ENCODE measurements around the gene ANKRD52. TPM values are rescaled to one million over a fixed set of nuclear protein-coding genes. Genes with fewer than 3 reads are reported as not detected.

ANKRD52 gene
- total RNA-seq, 1 donor from 2014 or later, result 9.1 TPM

DNA sequence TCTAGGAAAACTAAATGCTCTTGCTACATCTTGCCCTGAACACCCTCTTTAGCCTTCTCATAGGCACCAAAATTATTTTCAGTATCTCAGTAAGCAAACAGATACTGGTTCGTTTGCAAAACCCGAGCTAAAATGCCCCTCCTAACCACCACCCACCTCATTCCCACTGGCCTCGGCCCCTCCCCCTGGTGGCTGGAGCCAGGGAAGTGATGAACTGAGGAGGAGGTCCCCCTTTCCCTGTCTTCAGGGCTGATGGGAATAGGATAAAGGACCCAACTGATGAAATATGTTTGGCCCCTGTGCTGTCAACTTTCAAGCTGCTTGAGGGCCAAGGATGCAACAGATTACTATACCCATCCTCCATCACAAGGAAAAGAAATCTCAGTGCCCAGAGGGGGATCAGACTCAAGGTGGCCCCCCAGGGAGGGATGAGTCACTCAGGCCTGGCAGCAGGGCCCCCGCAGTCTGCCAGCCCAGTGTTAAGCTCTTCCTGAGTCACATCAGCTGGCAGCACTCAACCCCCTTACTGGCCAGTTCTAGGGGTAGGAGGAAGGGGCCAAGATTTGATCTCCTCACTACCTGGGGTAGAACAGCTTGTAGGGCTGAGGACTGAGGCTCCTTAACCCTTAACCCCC is 1.7 kb downstream of the ANKRD52 start:
- Histone ChIP-seq H3K9me3 (ENCODE audit: low read depth) (no peaks in the 10 kb centered on the region), H3K36me3 (no peaks in the 10 kb centered on the region), H3K9ac (no peak overlapping the region), H4K20me1 (ENCODE audit: low read depth) (peaks cover 25% of the 10 kb centered on the region), H3K79me2 (ENCODE audit: low read depth) (peaks cover 30% of the 10 kb centered on the region), H3K4me3 (peak overlapping the region; percentile 100), H3K27me3 (no peaks in the 10 kb centered on the region), H3K4me2 (peak overlapping the region; percentile 100), H2AFZ (replicated peaks) (no peak overlapping the region), H3F3A (ENCODE audit: low read depth) (peaks cover 19% of the 10 kb centered on the region), H3K4me1 (peaks cover 17% of the 10 kb centered on the region), H3K27ac (no peak overlapping the region)
- DNase-seq (ENCODE audit: low spot score), result peak; percentile 27
- Mint-ChIP-seq H3K27me3 (ENCODE audit: insufficient read depth, low read depth) (peaks cover 5% of the 10 kb centered on the region), H3K9me3 (no peaks in the 10 kb centered on the region), H3K27ac (no peak overlapping the region), H3K4me3 (peak overlapping the region; percentile 98), H3K36me3 (peaks cover 29% of the 10 kb centered on the region), H3K4me1 (peaks cover 18% of the 10 kb centered on the region)
- TF ChIP-seq EZH2phosphoT487 (IDR thresholded peaks at IDR 0.05) (no peak), EZH2 (IDR thresholded peaks at IDR 0.05) (no peak)
- TF ChIP-seq, protein P1, sequence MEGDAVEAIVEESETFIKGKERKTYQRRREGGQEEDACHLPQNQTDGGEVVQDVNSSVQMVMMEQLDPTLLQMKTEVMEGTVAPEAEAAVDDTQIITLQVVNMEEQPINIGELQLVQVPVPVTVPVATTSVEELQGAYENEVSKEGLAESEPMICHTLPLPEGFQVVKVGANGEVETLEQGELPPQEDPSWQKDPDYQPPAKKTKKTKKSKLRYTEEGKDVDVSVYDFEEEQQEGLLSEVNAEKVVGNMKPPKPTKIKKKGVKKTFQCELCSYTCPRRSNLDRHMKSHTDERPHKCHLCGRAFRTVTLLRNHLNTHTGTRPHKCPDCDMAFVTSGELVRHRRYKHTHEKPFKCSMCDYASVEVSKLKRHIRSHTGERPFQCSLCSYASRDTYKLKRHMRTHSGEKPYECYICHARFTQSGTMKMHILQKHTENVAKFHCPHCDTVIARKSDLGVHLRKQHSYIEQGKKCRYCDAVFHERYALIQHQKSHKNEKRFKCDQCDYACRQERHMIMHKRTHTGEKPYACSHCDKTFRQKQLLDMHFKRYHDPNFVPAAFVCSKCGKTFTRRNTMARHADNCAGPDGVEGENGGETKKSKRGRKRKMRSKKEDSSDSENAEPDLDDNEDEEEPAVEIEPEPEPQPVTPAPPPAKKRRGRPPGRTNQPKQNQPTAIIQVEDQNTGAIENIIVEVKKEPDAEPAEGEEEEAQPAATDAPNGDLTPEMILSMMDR (IDR thresholded peaks at IDR 0.05), result peak; percentile 24

DNA sequence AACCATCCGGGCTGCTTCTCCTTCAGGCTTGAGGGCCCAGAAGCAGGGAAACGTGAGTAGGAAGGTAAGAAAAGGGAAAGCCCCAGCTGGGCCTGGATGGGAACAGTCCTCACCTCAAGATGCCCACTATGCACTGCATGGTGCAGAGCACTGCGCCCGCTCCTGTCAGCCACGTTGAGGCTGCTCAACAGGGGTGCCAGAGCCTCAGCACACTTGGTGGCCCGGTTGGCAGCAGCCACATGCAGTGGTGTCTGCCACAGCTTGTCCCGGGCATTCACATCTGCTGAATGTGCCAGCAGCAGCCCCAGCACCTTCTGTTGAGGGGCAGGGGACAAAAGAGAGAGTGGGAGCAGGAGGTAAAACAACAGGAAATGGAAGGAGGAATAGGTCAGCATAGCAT is 2.5 kb downstream of the ANKRD52 start:
- no peak for DNase-seq (ENCODE audit: low spot score)
- Mint-ChIP-seq H3K36me3 (peaks cover 29% of the 10 kb centered on the region), H3K4me1 (peaks cover 18% of the 10 kb centered on the region), H3K4me3 (no peak overlapping the region), H3K27me3 (ENCODE audit: insufficient read depth, low read depth) (peaks cover 5% of the 10 kb centered on the region), H3K9me3 (no peaks in the 10 kb centered on the region), H3K27ac (no peak overlapping the region)
- H3K9ac ChIP-seq, result no peak overlapping the region
- H3K36me3 ChIP-seq, result no peaks in the 10 kb centered on the region
- H3K9me3 ChIP-seq (ENCODE audit: low read depth), result no peaks in the 10 kb centered on the region
- no peak overlapping the region for H2AFZ ChIP-seq (replicated peaks)
- H3K79me2 ChIP-seq (ENCODE audit: low read depth), result peaks cover 30% of the 10 kb centered on the region
- no peak overlapping the region for H3K27ac ChIP-seq
- H3F3A ChIP-seq (ENCODE audit: low read depth), result peaks cover 16% of the 10 kb centered on the region
- H3K4me2 ChIP-seq, result no peak overlapping the region
- no peak for TF ChIP-seq EZH2phosphoT487 (IDR thresholded peaks at IDR 0.05)
- TF ChIP-seq, protein P1 (IDR thresholded peaks at IDR 0.05), result no peak
- no peak for TF ChIP-seq EZH2 (IDR thresholded peaks at IDR 0.05)
- no peak overlapping the region for H3K4me3 ChIP-seq
- H3K27me3 ChIP-seq, result no peaks in the 10 kb centered on the region
- H3K4me1 ChIP-seq, result peaks cover 17% of the 10 kb centered on the region
- peaks cover 25% of the 10 kb centered on the region for H4K20me1 ChIP-seq (ENCODE audit: low read depth)

DNA sequence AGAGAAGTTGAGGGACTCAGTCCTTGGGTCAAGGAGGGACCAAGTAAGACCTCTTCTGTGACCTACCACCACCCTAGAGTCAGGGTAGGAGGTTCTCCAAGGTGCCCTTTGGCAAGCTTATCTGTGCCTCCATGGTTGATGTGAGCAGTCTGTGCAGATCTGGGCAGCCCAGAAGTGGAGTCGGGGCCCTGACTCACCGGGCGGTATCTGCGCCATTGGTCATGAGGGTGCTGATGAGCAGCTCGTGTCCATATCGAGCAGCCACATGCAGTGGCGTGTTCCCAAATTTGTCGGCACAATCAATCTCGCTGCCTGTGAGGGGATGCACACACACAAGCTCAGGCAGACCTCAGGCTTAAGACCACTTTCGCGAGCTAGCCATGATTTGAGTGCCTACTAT is 5.1 kb downstream of the ANKRD52 start:
- Mint-ChIP-seq H3K27ac (no peak overlapping the region), H3K4me1 (peaks cover 12% of the 10 kb centered on the region), H3K4me3 (no peak overlapping the region), H3K36me3 (peaks cover 32% of the 10 kb centered on the region), H3K9me3 (no peaks in the 10 kb centered on the region), H3K27me3 (ENCODE audit: insufficient read depth, low read depth) (peaks cover 5% of the 10 kb centered on the region)
- Histone ChIP-seq H3K9ac (no peak overlapping the region), H3K36me3 (no peaks in the 10 kb centered on the region), H3K79me2 (ENCODE audit: low read depth) (peaks cover 30% of the 10 kb centered on the region), H4K20me1 (ENCODE audit: low read depth) (peaks cover 25% of the 10 kb centered on the region), H3F3A (ENCODE audit: low read depth) (peaks cover 15% of the 10 kb centered on the region), H3K27ac (no peak overlapping the region), H3K4me3 (no peak overlapping the region), H3K4me1 (peaks cover 12% of the 10 kb centered on the region), H2AFZ (replicated peaks) (no peak overlapping the region), H3K4me2 (no peak overlapping the region), H3K27me3 (no peaks in the 10 kb centered on the region), H3K9me3 (ENCODE audit: low read depth) (no peaks in the 10 kb centered on the region)
- DNase-seq (ENCODE audit: low spot score), result no peak
- TF ChIP-seq EZH2 (IDR thresholded peaks at IDR 0.05), result no peak
- TF ChIP-seq EZH2phosphoT487 (IDR thresholded peaks at IDR 0.05), result no peak
- TF ChIP-seq, protein P1 (IDR thresholded peaks at IDR 0.05), result no peak

All from neural progenitor cell (in vitro differentiated cells).